IMR-90 (cell line): Measurements from ENCODE around the gene CCDC88C. TPM values are rescaled to one million over a fixed set of nuclear protein-coding genes. Genes with fewer than 3 reads are reported as not detected.

Source experiments
- ATAC-seq: fragments of 200-7000 bp; cut with Tn5 transposase; 2 replicates; pipeline ENCODE4 v1.9.1; 2020; ENCODE audit warnings: low read depth, mild to moderate bottlenecking, moderate library complexity
- BruUV-seq: library from RNA; stranded (reverse); fragments of 400-500 nt; replicated peaks from 2 replicates; lab custom pipeline; 2021; lab: Mats Ljungman, UMichigan
- CTCF ChIA-PET: fragments of 300-600 bp; formaldehyde crosslinking; extraction: SDS; loops from one replicate; lab custom pipeline; 2021; ENCODE audit warnings: antibody characterized with exemption; lab: Yijun Ruan, JAX
- POLR2A ChIA-PET: fragments of 300-600 bp; sonication (Branson Sonifier 250); formaldehyde crosslinking; loops from one replicate; lab custom pipeline; 2022; ENCODE audit warnings: antibody characterized with exemption; ENCODE audit not compliant: unreplicated experiment; lab: Charles Lee
- DNase-seq: peaks from one replicate; pipeline ENCODE4 v3.0.0; 2013
- H2AFZ ChIP-seq: replicated peaks from 2 replicates; pipeline ENCODE3; 2013; ENCODE audit warnings: low read length, mild to moderate bottlenecking; ENCODE audit not compliant: poor library complexity
- H2AK5ac ChIP-seq: 2 replicates; pipeline ENCODE4 v1.6.1; 2013; ENCODE audit warnings: low read depth, low read length, inconsistent platforms
- H2AK9ac ChIP-seq: replicated peaks from 2 replicates; pipeline ENCODE3; 2013; ENCODE audit warnings: mild to moderate bottlenecking, low read depth, low read length, moderate library complexity; ENCODE audit not compliant: poor library complexity
- H2BK120ac ChIP-seq: 2 replicates; pipeline ENCODE4 v1.6.1; 2013; ENCODE audit warnings: low read depth, low read length, inconsistent platforms
- H2BK15ac ChIP-seq: 3 replicates; pipeline ENCODE4 v1.6.1; 2013; ENCODE audit warnings: low read depth, low read length, inconsistent platforms
- H2BK20ac ChIP-seq: 2 replicates; pipeline ENCODE4 v1.6.1; 2013; ENCODE audit warnings: low read depth, mild to moderate bottlenecking, inconsistent platforms, low read length, moderate library complexity
- H2BK5ac ChIP-seq: 2 replicates; pipeline ENCODE4 v1.6.1; 2013; ENCODE audit warnings: mild to moderate bottlenecking, low read depth, low read length, inconsistent platforms; ENCODE audit not compliant: poor library complexity, severe bottlenecking
- H3K14ac ChIP-seq: replicated peaks from 2 replicates; pipeline ENCODE4 v1.6.1; 2013; ENCODE audit warnings: low read depth, low read length, inconsistent platforms
- H3K18ac ChIP-seq: 2 replicates; pipeline ENCODE4 v1.6.1; 2013; ENCODE audit warnings: low read depth, low read length, control low read depth
- H3K23ac ChIP-seq: 2 replicates; pipeline ENCODE4 v1.6.1; 2013; ENCODE audit warnings: low read depth, low read length, inconsistent platforms
- H3K27ac ChIP-seq: 2 replicates; pipeline ENCODE4 v1.5.1; 2013; ENCODE audit warnings: mild to moderate bottlenecking, control low read depth, low read length; ENCODE audit not compliant: insufficient read depth
- H3K27me3 ChIP-seq: 2 replicates; pipeline ENCODE4 v1.6.1; 2013; ENCODE audit warnings: low read length; ENCODE audit not compliant: control insufficient read depth, insufficient read depth
- H3K36me3 ChIP-seq: 2 replicates; pipeline ENCODE4 v1.6.1; 2013; ENCODE audit warnings: low read length, mixed read lengths; ENCODE audit not compliant: control insufficient read depth, insufficient read depth
- H3K4ac ChIP-seq: 2 replicates; pipeline ENCODE4 v1.6.1; 2013; ENCODE audit warnings: low read depth, low read length, inconsistent platforms
- H3K4me1 ChIP-seq: 2 replicates; pipeline ENCODE4 v1.6.1; 2013; ENCODE audit warnings: low read length, mixed read lengths; ENCODE audit not compliant: control insufficient read depth, insufficient read depth
- H3K4me2 ChIP-seq: 2 replicates; pipeline ENCODE4 v1.6.1; 2013; ENCODE audit warnings: low read depth, mild to moderate bottlenecking, control low read depth, low read length, moderate library complexity
- H3K4me3 ChIP-seq: 2 replicates; pipeline ENCODE4 v1.5.1; 2013; ENCODE audit warnings: low read depth, mild to moderate bottlenecking, control low read depth, low read length, moderate library complexity; ENCODE audit not compliant: insufficient read depth
- H3K56ac ChIP-seq: 2 replicates; pipeline ENCODE4 v1.6.1; 2013; ENCODE audit warnings: low read length, inconsistent platforms; ENCODE audit not compliant: insufficient read depth; ENCODE audit errors: extremely low read depth
- H3K79me1 ChIP-seq, 2 experiments: 2 replicates each; pipeline ENCODE4 v1.6.1; 2013; ENCODE audit warnings: low read length in 2 of 2, inconsistent platforms in 1 of 2, low read depth in 1 of 2
- H3K9ac ChIP-seq: 2 replicates; pipeline ENCODE4 v1.6.1; 2013; ENCODE audit warnings: low read depth, low read length, control low read depth
- H3K9me1 ChIP-seq: 2 replicates; pipeline ENCODE4 v1.6.1; 2013; ENCODE audit warnings: low read length, inconsistent platforms; ENCODE audit not compliant: insufficient read depth
- H3K9me3 ChIP-seq: 2 replicates; pipeline ENCODE4 v1.6.1; 2013; ENCODE audit warnings: low read length; ENCODE audit not compliant: control insufficient read depth, insufficient read depth
- H4K20me1 ChIP-seq: 2 replicates; pipeline ENCODE4 v1.6.1; 2013; ENCODE audit warnings: low read length, inconsistent platforms; ENCODE audit not compliant: insufficient read depth
- H4K5ac ChIP-seq: 2 replicates; pipeline ENCODE4 v1.6.1; 2013; ENCODE audit warnings: mild to moderate bottlenecking, low read depth, low read length, control low read depth
- H4K8ac ChIP-seq, 2 experiments: 2 replicates each; pipeline ENCODE4 v1.6.1; 2013; ENCODE audit warnings: low read depth in 2 of 2, low read length in 2 of 2, control low read depth in 1 of 2, inconsistent platforms in 1 of 2
- H4K91ac ChIP-seq: 2 replicates; pipeline ENCODE4 v1.6.1; 2013; ENCODE audit warnings: low read depth, low read length, inconsistent platforms; ENCODE audit not compliant: insufficient read depth
- BHLHE40 ChIP-seq: fragments of 150-350 bp; IDR thresholded peaks from 2 replicates; pipeline ENCODE4 v1.6.1; 2016; ENCODE audit warnings: mild to moderate bottlenecking, low read depth, low read length
- CEBPB ChIP-seq: IDR thresholded peaks from 2 replicates; pipeline ENCODE4 v1.6.1; 2012; ENCODE audit warnings: low read depth, low read length, improper control_type of control experiment
- CHD1 ChIP-seq: IDR thresholded peaks from 2 replicates; pipeline ENCODE4 v1.6.1; 2012; ENCODE audit warnings: low read depth, low read length, improper control_type of control experiment
- CTCF ChIP-seq: conservative IDR thresholded peaks from 2 replicates; pipeline ENCODE4 v1.5.1; 2012; ENCODE audit warnings: mild to moderate bottlenecking, low read depth, low read length, improper control_type of control experiment
- ELK1 ChIP-seq: fragments of 150-350 bp; IDR thresholded peaks from 2 replicates; pipeline ENCODE4 v1.6.1; 2016; ENCODE audit warnings: low read depth, mild to moderate bottlenecking, low read length, moderate library complexity, borderline replicate concordance
- MAFK ChIP-seq: IDR thresholded peaks from 2 replicates; pipeline ENCODE4 v1.6.1; 2012; ENCODE audit warnings: low read depth, low read length, improper control_type of control experiment
- MAZ ChIP-seq: IDR thresholded peaks from 2 replicates; pipeline ENCODE4 v1.6.1; 2012; ENCODE audit warnings: low read depth, mild to moderate bottlenecking, low read length, improper control_type of control experiment, moderate library complexity, borderline replicate concordance
- MXI1 ChIP-seq: IDR thresholded peaks from 2 replicates; pipeline ENCODE4 v1.6.1; 2012; ENCODE audit warnings: low read depth, mild to moderate bottlenecking, low read length, moderate library complexity, borderline replicate concordance
- POLR2A ChIP-seq: IDR thresholded peaks from 2 replicates; pipeline ENCODE4 v1.6.1; 2012; ENCODE audit warnings: mild to moderate bottlenecking, low read depth, low read length
- RCOR1 ChIP-seq: IDR thresholded peaks from 2 replicates; pipeline ENCODE4 v1.6.1; 2012; ENCODE audit warnings: mild to moderate bottlenecking, low read length, improper control_type of control experiment; ENCODE audit not compliant: insufficient replicate concordance
- RFX5 ChIP-seq: IDR thresholded peaks from 2 replicates; pipeline ENCODE4 v1.8.0; 2012; ENCODE audit warnings: low read depth, mild to moderate bottlenecking, low read length, moderate library complexity
- SMC3 ChIP-seq: fragments of 150-350 bp; IDR thresholded peaks from 2 replicates; pipeline ENCODE4 v1.6.1; 2016; ENCODE audit warnings: low read depth, mild to moderate bottlenecking, antibody characterized with exemption, low read length, moderate library complexity
- WGBS, 2 experiments: methylation state at CpG; one replicate each; pipeline versions ENCODE4 v1.1.5 to v1.1.7; 2013; ENCODE audit warnings: missing lambda C conversion rate in 2 of 2; ENCODE audit not compliant: insufficient read length in 1 of 2; ENCODE audit errors: extremely low coverage in 2 of 2; 5-methylcytosine and 5-hydroxymethylcytosine counted together
- dilution Hi-C: fragments of 300-500 bp; cut with HindIII; formaldehyde crosslinking; loops from one replicate; pipeline ENCODE4 v1.14.3; 2018; ENCODE audit warnings: low sequenced_read_pairs; ENCODE audit not compliant: unreplicated experiment
- in situ Hi-C: fragments of 300-500 bp; cut with MboI; formaldehyde crosslinking; loops from 3 replicates; pipeline ENCODE4 v1.14.3; 2019; ENCODE audit warnings: low sequenced_read_pairs, inconsistent platforms, mixed read lengths
- intact Hi-C: fragments of 100-400 bp; cut with micrococcal nuclease; formaldehyde crosslinking; loops from 2 replicates; pipeline ENCODE4 v1.10.0; 2022
- polyA plus RNA-seq, 3 experiments: library from polyadenylated mRNA; depleted of rRNA; stranded (reverse); fragments of >200 nt; gene quantifications; 2 replicates each; pipeline ENCODE4 v1.2.3, GENCODE V29; 2012; ENCODE audit warnings: low replicate concordance in 1 of 3
- total RNA-seq: library from RNA; depleted of rRNA; stranded (reverse); fragments of >200 nt; gene quantifications from 2 replicates; pipeline ENCODE4 v1.2.3, GENCODE V29; 2012

The CCDC88C gene
- total and polyA plus RNA-seq, 2 of the 4 experiments (the other 2 are of a cell fraction) = 0.17 to 0.18 TPM

GRCh38 chr14:91336093-91336450 is 81.5 kb downstream of the CCDC88C start:
- WGBS, 2 experiments = no CpG with 5 or more reads among the region's 9 CpGs
- no peak overlapping the region for H2BK120ac ChIP-seq
- H2AFZ ChIP-seq = no peak overlapping the region
- no peak overlapping the region for H3K9ac ChIP-seq
- BruUV-seq = no TSS peak
- no peak overlapping the region for H3K4ac ChIP-seq
- H4K8ac ChIP-seq = no peak overlapping the region
- no peak overlapping the region for H3K23ac ChIP-seq
- H2BK5ac ChIP-seq = no peak overlapping the region
- intact Hi-C loops = no loop called here
- H3K14ac ChIP-seq = no peak overlapping the region
- H3K27me3 ChIP-seq = peaks cover 14% of the 10 kb centered on the region
- ATAC-seq = no peak
- no peak overlapping the region for H4K91ac ChIP-seq
- POLR2A ChIA-PET = no interaction called here
- dilution Hi-C loops = no loop called here
- no peaks in the 10 kb centered on the region for H4K20me1 ChIP-seq
- H3K9me3 ChIP-seq = no peaks in the 10 kb centered on the region
- H3K9me1 ChIP-seq = no peaks in the 10 kb centered on the region
- H3K36me3 ChIP-seq = no peaks in the 10 kb centered on the region
- no peak for DNase-seq
- no peak overlapping the region for H2AK5ac ChIP-seq
- in situ Hi-C loops = no loop called here
- no peak overlapping the region for H3K4me3 ChIP-seq
- no peak overlapping the region for H3K27ac ChIP-seq
- H3K4me2 ChIP-seq = no peak overlapping the region
- CTCF ChIA-PET = no interaction called here
- H3K18ac ChIP-seq = no peak overlapping the region
- no peaks in the 10 kb centered on the region for H3K4me1 ChIP-seq
- TF ChIP-seq MAZ (no peak), RFX5 (no peak), SMC3 (no peak), CEBPB (no peak), CTCF (no peak), ELK1 (no peak), MXI1 (no peak), RCOR1 (no peak), POLR2A (no peak), CHD1 (no peak), BHLHE40 (no peak), MAFK (no peak)
- no peak overlapping the region for H2BK20ac ChIP-seq
- H4K5ac ChIP-seq = no peak overlapping the region
- no peak overlapping the region for H2AK9ac ChIP-seq
- H2BK15ac ChIP-seq = no peak overlapping the region
- H3K56ac ChIP-seq = no peak overlapping the region
- no peaks in the 10 kb centered on the region for H3K79me1 ChIP-seq
